GM18858 (cell line): ENCODE data around the gene TSPY4.
"Not testable (repeated sequence)": the region's sequence is repeated elsewhere in the genome, so short reads cannot be mapped to it uniquely, and the experiment has no call there.

Experiments used
- ATAC-seq: cut with Tn5 transposase; IDR thresholded peaks from one replicate; pipeline ENCODE4 v1.9.1; 2021; ENCODE audit not compliant: unreplicated experiment

TSPY4 gene, protein sequence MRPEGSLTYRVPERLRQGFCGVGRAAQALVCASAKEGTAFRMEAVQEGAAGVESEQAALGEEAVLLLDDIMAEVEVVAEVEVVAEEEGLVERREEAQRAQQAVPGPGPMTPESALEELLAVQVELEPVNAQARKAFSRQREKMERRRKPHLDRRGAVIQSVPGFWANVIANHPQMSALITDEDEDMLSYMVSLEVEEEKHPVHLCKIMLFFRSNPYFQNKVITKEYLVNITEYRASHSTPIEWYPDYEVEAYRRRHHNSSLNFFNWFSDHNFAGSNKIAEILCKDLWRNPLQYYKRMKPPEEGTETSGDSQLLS

GRCh38 chrY:9337164-9337563 is at the start of gene TSPY4:
Gene TSPY4 (plus strand): TSS chrY:9337464. CDS start chrY:9337510, 46 bp downstream.
- not testable (repeated sequence) for ATAC-seq

GRCh38 chrY:9320996-9321395 is 16.3 kb upstream of the TSPY4 start:
- no peak for ATAC-seq

- not testable (repeated sequence) for ATAC-seq
Measured at GRCh38 chrY:9357497-9357896, 20.2 kb downstream of the TSPY4 start, which contains the start of gene TSPY8. Gene TSPY8 (plus strand): TSS chrY:9357797. CDS start chrY:9357843, 46 bp downstream.
